ENCODE measurements around the gene CROCC. TPM values are rescaled to one million over a fixed set of nuclear protein-coding genes. Genes with fewer than 3 reads are reported as not detected.
A peak's percentile ranks its signal among the peaks of the same experiment; 100 is the strongest.
"Not testable (repeated sequence)": the region's sequence is repeated elsewhere in the genome, so short reads cannot be mapped to it uniquely, and the experiment has no call there.

Gene CROCC, protein sequence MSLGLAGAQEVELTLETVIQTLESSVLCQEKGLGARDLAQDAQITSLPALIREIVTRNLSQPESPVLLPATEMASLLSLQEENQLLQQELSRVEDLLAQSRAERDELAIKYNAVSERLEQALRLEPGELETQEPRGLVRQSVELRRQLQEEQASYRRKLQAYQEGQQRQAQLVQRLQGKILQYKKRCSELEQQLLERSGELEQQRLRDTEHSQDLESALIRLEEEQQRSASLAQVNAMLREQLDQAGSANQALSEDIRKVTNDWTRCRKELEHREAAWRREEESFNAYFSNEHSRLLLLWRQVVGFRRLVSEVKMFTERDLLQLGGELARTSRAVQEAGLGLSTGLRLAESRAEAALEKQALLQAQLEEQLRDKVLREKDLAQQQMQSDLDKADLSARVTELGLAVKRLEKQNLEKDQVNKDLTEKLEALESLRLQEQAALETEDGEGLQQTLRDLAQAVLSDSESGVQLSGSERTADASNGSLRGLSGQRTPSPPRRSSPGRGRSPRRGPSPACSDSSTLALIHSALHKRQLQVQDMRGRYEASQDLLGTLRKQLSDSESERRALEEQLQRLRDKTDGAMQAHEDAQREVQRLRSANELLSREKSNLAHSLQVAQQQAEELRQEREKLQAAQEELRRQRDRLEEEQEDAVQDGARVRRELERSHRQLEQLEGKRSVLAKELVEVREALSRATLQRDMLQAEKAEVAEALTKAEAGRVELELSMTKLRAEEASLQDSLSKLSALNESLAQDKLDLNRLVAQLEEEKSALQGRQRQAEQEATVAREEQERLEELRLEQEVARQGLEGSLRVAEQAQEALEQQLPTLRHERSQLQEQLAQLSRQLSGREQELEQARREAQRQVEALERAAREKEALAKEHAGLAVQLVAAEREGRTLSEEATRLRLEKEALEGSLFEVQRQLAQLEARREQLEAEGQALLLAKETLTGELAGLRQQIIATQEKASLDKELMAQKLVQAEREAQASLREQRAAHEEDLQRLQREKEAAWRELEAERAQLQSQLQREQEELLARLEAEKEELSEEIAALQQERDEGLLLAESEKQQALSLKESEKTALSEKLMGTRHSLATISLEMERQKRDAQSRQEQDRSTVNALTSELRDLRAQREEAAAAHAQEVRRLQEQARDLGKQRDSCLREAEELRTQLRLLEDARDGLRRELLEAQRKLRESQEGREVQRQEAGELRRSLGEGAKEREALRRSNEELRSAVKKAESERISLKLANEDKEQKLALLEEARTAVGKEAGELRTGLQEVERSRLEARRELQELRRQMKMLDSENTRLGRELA (N-terminal part only)
- total RNA-seq = 6.9 TPM
- long read RNA-seq, partial matches to known transcripts = 7 of 23 reads
- long read RNA-seq, other reads (novel, unspliced or antisense) = 16 of 23 reads

DNA sequence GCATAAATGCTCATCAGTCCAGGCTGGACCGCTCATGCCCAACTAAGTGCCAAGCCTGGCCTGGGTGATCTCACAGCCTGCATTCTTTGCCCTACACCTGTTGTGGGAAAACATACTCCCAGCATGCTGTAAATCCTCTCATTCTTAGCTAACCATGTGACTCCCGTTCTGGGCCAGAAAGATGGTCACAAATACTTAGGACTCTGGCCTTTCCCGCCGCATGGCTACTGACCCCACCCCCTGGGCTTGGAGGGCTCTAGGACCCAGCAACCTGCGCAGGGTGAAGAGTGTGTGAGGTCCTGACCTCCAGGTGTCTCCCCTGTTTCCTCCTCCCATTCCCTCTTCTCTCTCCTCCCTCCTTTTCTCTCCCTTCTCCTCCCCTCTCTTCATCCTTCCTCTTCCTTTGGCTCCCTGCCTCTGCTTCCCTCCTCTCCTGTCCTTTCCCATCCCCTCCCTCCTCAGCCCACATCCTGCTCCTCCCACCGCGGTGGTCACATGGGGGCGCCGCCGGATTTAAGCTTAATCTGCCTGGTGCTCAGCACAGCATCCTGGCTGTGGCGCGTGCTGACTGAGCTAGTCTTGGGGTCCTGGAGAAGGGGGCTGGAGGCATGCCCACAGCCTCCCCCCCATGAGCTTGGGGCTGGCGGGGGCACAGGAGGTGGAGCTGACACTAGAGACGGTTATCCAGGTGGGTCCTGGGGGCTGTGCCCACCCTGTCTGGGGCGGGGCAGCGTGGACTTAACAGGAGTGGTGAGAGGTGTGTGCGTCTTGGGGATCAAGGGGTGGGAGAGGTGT, at the start of gene CROCC:
TSS of gene CROCC (plus strand) at position 541 of the 795 bp plus-strand sequence. CDS start at position 629, 88 bp downstream.
- ATAC-seq (ENCODE audit: poor library complexity) = no peak
- intact Hi-C loops (cut with DNase I) = no loop called here
- DNase-seq = peak; percentile 57

DNA sequence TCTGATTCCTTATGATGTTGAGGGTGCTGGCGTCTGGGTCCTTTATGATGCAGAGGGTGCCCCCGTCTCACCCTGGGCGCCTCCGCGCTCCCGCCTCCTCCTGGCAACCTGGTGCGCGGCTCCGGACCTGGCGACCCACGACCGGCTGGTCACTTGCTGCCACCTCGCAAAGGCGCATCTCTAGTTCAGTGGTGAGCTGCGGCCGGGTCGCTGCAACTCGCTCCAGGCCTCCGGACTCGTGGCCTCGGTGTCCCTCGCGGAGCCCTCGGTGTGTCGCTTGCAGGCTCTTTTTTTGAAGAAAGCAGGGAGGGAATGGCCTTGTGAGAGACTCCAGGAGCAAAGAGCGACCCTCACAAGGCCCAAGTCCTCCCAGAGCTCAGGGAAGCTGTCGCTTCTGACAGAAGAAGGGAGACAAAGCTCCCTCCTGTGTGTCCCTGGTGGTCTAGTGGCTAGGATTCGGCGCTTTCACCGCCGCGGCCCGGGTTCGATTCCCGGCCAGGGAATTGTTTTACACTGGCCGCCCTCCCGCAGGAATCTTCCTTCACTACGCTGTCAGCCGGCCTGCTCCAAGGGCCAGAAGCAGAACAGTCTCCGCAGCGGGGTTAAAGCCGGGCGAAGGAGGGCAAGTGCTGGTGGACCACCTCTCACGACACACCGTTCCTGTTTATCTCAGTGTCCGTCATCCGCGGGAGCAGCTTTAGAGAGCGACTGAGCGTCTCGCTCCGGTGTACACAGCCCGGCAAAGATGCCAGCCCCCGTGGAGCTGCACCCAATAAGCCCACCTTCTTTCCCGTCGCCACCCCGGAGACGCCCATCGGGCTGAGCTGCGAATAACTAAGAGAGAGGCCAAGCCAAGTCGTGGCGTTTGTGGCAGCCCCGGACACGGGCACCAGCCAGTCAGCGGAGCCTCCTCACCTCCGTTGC, 49.3 kb upstream of the CROCC start:
- intact Hi-C loops (cut with DNase I); DNase-seq: not testable (repeated sequence)
- ATAC-seq (ENCODE audit: poor library complexity) = peak; percentile 89

DNA sequence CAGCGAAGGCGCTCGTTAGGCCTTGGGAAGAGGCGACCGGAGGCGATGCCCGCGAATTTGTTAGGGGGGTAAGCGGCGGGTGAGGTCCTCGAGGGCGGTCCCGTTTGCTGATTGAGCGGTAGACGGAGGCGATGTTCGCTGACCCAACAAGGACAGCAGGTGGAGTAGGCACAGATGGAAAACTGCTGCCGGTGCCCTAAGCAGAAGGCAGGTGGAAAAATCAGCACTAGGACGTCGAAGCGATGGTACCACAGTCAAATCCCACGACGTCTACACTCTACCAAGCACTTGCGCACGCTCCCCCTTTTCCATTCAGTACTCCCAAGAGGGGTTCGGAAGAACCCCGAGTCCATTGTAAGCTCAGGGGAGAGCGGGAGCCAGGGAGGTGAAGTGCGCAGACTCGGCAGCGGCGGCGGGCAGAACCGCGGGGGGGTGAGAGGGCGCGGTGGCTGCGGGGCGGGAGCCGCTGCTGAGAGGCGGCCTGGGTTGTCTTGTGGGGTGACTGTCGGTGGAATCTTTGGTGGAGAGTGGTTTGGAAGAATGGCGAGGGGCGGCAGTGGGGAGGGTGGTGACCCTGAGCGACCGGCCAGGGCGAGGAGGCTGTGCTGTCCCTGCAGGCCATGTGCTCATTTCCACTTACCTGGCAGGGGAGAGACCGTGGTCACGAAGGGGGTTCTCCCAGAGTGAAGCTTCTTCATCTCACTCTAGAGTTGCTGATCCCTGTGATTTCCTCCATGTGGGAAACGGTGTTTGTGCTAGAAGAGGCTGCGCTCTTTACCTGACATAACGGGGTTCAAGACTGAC, 48.5 kb upstream of the CROCC start:
- ATAC-seq (ENCODE audit: poor library complexity) = peak; percentile 78
- DNase-seq = peak; percentile 63
- intact Hi-C loops (cut with DNase I) = not testable (repeated sequence)

DNA sequence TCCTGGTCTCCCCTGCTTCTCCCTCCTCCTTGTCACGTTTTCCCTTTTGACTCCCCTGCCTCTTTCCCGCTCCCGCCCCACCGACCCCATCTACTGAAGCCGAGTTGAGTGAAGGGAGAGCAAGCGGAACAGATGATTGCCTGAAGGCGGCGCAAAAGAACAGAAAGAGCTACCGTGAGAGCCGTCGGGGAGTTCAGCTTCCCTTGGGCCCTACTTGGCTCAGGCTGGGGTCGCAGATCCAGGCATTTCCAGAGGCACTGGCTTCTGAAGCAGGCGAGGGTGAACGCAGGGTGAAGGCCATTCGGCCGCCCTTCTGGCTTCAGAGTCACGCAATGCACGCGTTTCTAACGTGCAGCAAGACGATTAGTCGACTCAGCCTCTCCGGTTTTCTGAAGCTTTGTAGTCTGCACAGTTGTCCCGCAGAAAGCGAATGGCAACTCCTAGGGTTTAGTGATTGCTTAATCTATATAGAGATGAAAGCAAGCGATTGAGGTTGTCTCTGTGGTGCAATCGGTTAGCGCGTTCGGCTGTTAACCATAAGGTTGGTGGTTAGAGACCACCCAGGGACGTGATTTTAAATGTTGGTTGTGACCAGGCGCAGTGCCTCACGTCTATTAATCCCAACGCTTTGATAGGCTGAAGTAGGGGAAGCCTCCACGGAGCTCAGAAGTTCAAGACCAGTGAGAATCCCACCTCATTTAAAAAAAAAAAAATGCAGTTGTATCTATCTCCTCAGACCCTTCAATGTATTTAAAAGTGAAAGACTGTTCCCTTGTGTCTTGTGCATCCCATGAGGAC, 46.6 kb upstream of the CROCC start:
- ATAC-seq (ENCODE audit: poor library complexity); intact Hi-C loops (cut with DNase I); DNase-seq: not testable (repeated sequence)

DNA sequence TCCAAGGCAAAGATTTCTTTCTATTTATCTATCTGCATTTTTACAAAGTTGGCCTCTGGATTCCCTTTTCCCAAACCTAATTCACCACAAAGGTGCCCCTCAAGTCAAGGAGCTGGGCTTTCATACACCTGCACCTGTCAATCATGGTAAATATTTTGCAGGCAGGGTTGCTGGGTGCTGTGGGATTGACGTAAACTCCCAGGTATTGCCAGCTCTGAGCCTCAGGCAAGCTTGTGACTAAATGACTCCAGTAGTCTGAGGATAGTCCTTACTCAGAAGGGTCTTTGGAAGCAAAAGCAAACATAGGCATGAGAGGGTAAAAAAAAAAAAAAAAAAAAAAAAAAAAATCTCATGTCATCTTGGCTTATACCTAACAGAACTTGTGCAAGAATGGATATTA, 40.0 kb upstream of the CROCC start:
- intact Hi-C loops (cut with DNase I); ATAC-seq (ENCODE audit: poor library complexity); DNase-seq: not testable (repeated sequence)

DNA sequence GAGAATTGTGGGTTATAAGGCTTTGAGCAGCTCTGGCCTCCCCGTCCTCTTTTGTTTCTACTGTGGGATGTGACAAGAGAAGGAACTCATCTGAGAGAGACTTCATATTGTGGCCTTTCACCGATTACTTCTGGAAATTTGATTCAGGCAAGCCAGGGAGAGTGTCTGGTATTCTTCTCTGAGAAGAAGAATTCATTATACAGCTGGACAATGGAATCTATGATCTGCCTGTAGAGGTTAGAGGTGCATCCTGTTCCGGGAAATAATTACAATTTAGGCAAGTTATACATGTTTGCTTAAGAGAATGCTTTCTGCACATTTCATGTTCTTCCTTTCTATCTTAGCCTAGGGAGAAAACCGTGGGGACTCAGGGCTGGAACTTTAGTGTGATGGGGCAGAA, 38.7 kb upstream of the CROCC start:
- ATAC-seq (ENCODE audit: poor library complexity) (no peak), DNase-seq (no peak)
- intact Hi-C loops (cut with DNase I) = no loop called here

DNA sequence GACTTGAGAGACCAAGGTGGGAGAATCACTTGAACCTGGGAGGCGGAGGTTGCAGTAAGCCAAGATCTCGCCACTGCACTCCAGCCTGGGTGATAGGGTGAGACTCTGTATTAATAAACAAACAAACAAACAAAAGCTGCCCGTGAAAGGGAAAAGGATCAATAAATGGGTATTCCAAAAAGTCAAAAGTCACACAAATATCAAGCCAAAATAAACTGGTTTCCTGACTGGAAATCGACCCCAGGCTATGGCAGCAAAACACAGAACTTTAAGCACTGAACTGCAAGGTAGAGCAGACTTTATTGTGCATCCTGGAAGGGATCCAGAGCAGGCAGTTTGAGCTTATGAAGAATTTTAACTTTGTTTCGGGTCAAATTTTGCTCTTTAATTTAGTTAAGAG, 37.2 kb upstream of the CROCC start:
- ATAC-seq (ENCODE audit: poor library complexity); DNase-seq; intact Hi-C loops (cut with DNase I): not testable (repeated sequence)

DNA sequence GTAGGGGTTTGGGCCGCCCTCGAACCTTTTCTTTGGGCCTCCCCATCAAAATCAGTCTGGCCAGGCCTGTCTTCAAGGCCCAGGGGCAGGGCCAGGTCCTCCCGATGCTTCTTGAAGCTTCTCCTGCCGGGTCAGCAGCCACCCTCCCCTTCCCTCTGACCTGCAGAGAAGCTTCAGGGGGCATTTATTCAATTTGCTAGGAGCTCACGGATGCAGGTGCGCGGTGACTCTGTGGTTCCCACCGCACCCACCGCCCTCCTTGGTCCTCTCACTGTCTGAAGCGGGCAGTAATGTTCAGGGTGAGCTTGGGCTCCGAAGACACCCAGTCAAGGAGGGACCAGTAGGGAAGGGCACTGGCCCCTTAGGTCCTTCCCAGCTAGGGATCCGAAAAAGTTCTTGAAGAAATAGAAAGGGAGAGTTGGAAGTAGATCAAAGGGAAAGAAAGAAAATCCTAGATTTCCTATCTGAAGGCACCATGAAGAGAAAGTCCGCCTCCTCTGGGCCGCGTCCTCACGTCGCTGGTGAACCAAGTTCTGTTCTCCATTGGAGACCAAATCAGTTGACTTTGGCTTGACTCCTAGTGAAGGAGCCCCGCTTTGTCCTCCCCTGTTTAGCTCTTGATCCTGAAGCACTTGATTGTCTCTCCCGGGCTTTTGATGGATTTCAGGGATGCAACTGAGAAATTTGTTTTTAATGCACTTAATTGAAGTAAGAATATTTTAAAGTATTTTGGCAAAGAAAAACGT, 34.7 kb upstream of the CROCC start:
- ATAC-seq (ENCODE audit: poor library complexity) (no peak), DNase-seq (no peak)
- intact Hi-C loops (cut with DNase I) = no loop called here

DNA sequence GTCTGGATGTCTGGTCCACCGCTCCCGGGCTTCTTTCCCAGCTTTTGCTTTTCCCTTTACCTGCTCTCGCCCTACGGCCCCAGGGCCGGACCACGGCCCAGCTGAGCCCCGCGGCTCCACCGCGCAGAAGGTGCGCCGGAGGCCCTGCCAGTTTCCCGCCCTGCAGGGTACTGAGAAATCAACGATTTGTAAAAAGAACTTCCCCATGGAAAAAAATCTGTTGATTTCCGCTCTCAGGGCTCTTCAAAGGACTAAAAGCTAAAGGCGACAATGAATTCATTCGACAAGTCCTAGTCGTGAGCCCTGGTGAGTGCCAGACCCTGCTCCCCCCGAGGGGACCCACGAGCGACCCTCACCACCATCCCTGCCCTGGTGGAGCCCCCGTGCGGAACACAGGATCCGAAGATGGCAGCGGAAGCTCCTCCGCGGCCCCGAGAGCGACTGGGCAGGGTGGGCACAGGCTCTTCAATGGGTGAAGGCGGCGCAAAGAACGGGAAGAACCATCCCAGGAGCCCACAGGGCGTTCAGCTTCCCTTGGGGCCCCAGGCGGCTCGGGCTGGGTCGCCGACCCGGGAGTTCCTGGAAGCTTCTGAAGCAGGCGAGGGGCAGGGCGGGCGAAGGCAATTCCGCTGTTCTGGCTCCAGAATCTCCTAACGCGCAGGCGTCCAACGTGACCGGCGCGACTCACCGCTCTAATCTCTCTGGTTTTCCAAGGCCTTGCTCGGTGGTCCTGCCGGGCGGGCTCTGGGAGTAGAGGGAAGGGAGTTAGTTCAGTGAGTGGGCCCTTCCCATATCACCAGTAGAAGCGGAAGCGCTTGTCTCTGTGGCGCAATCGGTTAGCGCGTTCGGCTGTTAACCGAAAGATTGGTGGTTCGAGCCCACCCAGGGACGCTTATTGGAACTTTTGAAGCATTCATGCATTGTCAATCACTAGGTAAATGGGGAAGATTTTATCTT, 32.6 kb upstream of the CROCC start:
- peak; percentile 83 for DNase-seq
- intact Hi-C loops (cut with DNase I) = no loop called here
- ATAC-seq (ENCODE audit: poor library complexity) = peak; percentile 94

DNA sequence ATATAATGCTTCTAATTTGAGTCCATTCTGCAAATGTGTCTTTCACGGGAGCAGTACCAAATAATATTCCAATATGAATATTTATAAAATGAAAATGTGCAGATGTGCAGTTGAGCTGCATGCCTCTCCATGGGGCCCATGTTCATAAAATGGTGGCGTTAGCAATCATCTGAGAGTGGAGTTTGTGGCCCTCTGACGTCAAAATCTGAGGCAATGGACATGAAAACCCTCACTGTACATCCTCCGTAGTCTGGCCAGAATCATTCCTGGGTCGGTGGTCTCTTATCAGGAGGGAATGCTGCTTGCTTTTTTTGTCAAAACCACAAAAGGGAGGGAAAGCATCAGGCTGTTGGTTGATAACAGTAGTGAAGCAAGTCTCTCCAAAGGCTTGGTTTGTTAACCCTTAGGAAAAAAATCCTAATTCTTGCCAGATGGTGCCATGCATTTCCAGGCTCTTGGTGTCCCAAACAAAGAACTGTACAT, 31.2 kb upstream of the CROCC start:
- intact Hi-C loops (cut with DNase I); DNase-seq; ATAC-seq (ENCODE audit: poor library complexity): not testable (repeated sequence)

DNA sequence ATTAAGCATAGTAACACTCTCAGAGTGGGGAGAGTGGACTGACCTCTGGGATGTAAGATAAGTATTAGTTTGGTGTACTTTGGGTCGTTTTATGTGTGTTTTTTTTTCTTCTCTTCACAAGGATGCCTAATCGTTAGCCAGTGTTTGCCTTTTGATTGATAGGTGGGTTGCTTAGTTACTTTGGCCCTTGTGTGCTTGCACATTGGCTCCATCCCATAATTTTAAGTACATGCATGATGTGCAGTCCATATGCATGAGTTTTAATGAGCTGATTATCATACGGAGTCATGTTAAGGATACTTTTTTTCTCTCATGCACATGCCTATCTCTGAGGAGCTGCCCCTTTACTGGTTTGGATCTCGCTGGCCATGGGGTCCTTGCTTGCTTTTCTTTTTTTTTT, 30.7 kb upstream of the CROCC start:
- intact Hi-C loops (cut with DNase I); DNase-seq; ATAC-seq (ENCODE audit: poor library complexity): not testable (repeated sequence)

DNA sequence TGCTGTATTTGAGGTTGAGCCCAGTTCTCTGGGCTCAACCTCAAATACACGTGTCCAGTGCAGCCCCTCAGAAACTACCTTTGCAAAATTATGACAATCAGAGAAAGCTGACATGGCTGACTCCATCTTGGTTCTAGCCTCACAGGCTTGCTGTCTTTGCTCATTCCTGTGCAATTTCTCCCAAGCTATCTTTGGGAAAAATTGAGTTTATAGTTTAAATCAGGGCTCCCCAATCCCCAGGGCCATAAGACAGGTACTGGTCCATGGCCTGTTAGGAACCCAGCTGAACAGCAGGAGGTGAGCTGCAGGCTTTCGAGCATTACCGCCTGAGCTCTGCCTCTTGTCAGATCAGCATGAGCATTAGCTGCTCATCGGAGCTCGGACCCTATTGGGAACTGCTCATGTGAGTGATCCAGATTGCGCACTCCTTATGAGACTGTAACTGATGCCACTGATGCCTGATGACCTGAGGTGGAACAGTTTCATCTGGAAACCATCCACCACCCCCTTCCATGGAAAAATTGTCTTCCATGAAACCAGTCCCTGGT, 28.7 kb upstream of the CROCC start:
- ATAC-seq (ENCODE audit: poor library complexity); DNase-seq; intact Hi-C loops (cut with DNase I): not testable (repeated sequence)

DNA sequence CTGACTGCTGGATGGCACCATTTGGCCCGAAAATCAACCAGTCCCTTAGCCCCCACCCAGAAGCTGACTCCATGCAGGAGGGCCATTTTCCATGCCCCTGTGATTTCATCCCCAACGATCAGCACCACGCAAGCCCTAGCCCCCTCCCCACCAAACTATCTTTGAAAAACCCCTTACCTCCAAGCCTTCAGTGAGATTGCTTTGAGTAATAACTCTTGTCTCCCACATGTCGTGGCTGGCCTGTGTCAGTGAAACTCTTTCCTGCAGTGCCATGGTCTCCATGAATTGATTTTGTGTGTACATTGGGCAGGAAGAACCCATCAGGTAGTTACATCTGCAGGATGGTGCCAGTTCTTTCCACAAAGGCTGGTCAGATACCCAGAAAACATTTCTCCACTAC, 27.9 kb upstream of the CROCC start:
- ATAC-seq (ENCODE audit: poor library complexity); intact Hi-C loops (cut with DNase I); DNase-seq: not testable (repeated sequence)
